Spleen (tissue), 11 donors: ENCODE measurements around the gene SGK2. TPM values are rescaled to one million over a fixed set of nuclear protein-coding genes. Genes with fewer than 3 reads are reported as not detected.

ENCODE experiments used
- DNase-seq: peaks from one replicate; pipeline ENCODE4 v3.0.0-alpha.2; 2020
- H3K27ac ChIP-seq, 8 donors: fragments of 200-600 bp; sonication (generic) in 7 of 8; 1 replicate in 4 of 8; 2 replicates in 4 of 8; pipeline versions ENCODE4 v1.5.0 to v1.8.0; 2016 to 2021; ENCODE audit warnings: inconsistent platforms in 4 of 8, mild to moderate bottlenecking in 4 of 8, moderate library complexity in 1 of 8
- H3K27me3 ChIP-seq, 7 donors: fragments of 200-600 bp; sonication (generic) in 6 of 7; replicated peaks in 1 of 7; 1 replicate in 4 of 7; 2 replicates in 3 of 7; pipeline versions ENCODE4 v1.5.0 to v1.8.0; 2016 to 2021; ENCODE audit warnings: inconsistent platforms in 3 of 7, mild to moderate bottlenecking in 1 of 7
- H3K36me3 ChIP-seq, 6 donors: fragments of 200-600 bp; sonication (generic) in 5 of 6; 1 replicate in 4 of 6; 2 replicates in 2 of 6; pipeline versions ENCODE4 v1.5.0 to v1.8.0; 2016 to 2021; ENCODE audit warnings: inconsistent platforms in 2 of 6
- H3K4me1 ChIP-seq, 6 donors: fragments of 200-600 bp; sonication (generic) in 5 of 6; 1 replicate in 3 of 6; 2 replicates in 3 of 6; pipeline versions ENCODE4 v1.5.0 to v1.8.0; 2016 to 2021; ENCODE audit warnings: inconsistent platforms in 3 of 6
- H3K4me3 ChIP-seq, 8 donors: fragments of 200-600 bp; sonication (generic) in 7 of 8; 1 replicate in 4 of 8; 2 replicates in 4 of 8; pipeline versions ENCODE4 v1.5.0 to v1.8.0; 2016 to 2021; ENCODE audit warnings: inconsistent platforms in 4 of 8, mild to moderate bottlenecking in 4 of 8, moderate library complexity in 2 of 8
- H3K9me3 ChIP-seq, 8 donors: fragments of 200-600 bp; sonication (generic) in 7 of 8; 1 replicate in 4 of 8; 2 replicates in 4 of 8; pipeline versions ENCODE4 v1.5.0 to v1.8.0; 2016 to 2021; ENCODE audit warnings: inconsistent platforms in 4 of 8
- POLR2A ChIP-seq, 3 donors: fragments of 450-650 bp; IDR thresholded peaks; one replicate each; pipeline ENCODE4 v1.5.1; 2017; ENCODE audit warnings: antibody characterized with exemption in 3 of 3, mild to moderate bottlenecking in 1 of 3
- POLR2AphosphoS5 ChIP-seq, 3 donors: sonication (generic); formaldehyde crosslinking; IDR thresholded peaks; one replicate each; pipeline ENCODE4 v1.5.1; 2017; ENCODE audit warnings: antibody characterized with exemption in 3 of 3
- WGBS, 5 donors: extraction: QIAGEN DNeasy Blood & Tissue Kit in 3 of 5; methylation state at CpG; one replicate each; pipeline versions ENCODE4 v1.1.5 to v1.1.7; 2013 to 2018; 5-methylcytosine and 5-hydroxymethylcytosine counted together
- intact Hi-C: fragments of 100-400 bp; cut with DNase I; formaldehyde crosslinking; loops from one replicate; pipeline ENCODE4 v1.15.0; 2023; ENCODE audit warnings: low total_unique reads
- polyA plus RNA-seq, 3 donors: library from polyadenylated mRNA; stranded (reverse); fragments of 200-250 nt; gene quantifications; one replicate each; pipeline ENCODE4 v1.2.1, GENCODE V29; 2013
- total RNA-seq, 7 donors: library from RNA; depleted of rRNA in 3 of 7; stranded (reverse); fragments of >200 nt in 3 of 7; fragmentation: NEBNext Ultra II Directional in 4 of 7; extraction: Animal tissue kit (Norgen Biotek cat#: 25700) in 4 of 7; gene quantifications; one replicate each; pipeline versions ENCODE4 v1.1.0 to v1.2.1, GENCODE V29; 2016 to 2021
- TF ChIP-seq, protein P1 (sequence below), 11 experiments: fragments of 200-600 bp in 7 of 11; fragments of 450-650 bp in 4 of 11; sonication (generic) in 4 of 11; IDR thresholded peaks in 8 of 11; conservative IDR thresholded peaks in 3 of 11; 1 replicate in 7 of 11; 2 replicates in 4 of 11; pipeline versions ENCODE4 v1.4.0 to v1.8.0; 2016 to 2021; ENCODE audit warnings: antibody characterized with exemption in 11 of 11, inconsistent platforms in 4 of 11, mild to moderate bottlenecking in 1 of 11
- donor health status: healthy with polysubstance abuse.
- donor health status: DM: no; HTN: no; CAD: no; lungs with moderate emphysema.
- donor health status: DM: no; HTN: no; CAD: no.
- donor health status: Bipolar disorder and iron deficiency.
- donor health status: healthy.
- donor health status: DM: no; HTN: no; CAD: no.
- donor health status: DM: yes; HTN: yes; CAD: no.

SGK2 gene
- total and polyA plus RNA-seq, 10 donors: 0.50 to 3.1 (median 0.99) TPM

DNA sequence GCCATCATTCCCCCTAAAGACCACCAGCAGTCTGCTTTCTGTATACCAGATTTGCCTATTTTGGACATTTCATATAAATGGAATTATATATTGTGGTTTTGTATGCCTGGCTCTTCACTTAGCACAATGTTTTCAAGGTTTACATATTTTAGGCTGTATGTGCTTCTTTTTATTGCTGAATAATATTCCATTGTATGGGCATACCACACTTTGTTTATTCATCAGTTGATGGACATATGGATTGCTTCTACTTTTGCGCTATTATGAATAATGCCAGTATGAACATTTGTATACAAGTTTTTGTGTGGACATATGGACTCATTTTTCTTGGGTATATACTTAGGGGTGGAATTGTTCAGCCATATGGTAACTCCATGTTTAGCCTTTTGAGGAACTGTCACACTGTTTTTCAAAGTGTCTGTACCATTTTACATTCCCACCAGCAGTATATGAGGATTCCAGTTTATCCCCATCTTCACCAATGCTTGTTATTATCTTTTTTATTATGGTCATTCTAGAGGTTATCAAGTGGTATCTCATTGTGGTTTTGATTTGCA, 38.7 kb upstream of the SGK2 start:
- Histone ChIP-seq H3K4me1 (peaks cover 0 to 9% (median 5%) of the 10 kb centered on the region in 6 donors), H3K9me3 (peaks cover 0 to 11% (median 0%) of the 10 kb centered on the region in 8 donors), H3K27ac (no peak overlapping the region), H3K36me3 (peaks cover 0 to 6% (median 0%) of the 10 kb centered on the region in 6 donors), H3K4me3 (no peak overlapping the region), H3K27me3 (no peaks in the 10 kb centered on the region)
- 92 to 100% (median 100%) methylated on average over 1 of the region's 1 CpG for WGBS, 5 donors
- no peak for DNase-seq
- intact Hi-C loops: no loop called here
- TF ChIP-seq POLR2A (IDR thresholded peaks at IDR 0.05) (no peak), POLR2AphosphoS5 (IDR thresholded peaks at IDR 0.05) (no peak)
- TF ChIP-seq, protein P1, sequence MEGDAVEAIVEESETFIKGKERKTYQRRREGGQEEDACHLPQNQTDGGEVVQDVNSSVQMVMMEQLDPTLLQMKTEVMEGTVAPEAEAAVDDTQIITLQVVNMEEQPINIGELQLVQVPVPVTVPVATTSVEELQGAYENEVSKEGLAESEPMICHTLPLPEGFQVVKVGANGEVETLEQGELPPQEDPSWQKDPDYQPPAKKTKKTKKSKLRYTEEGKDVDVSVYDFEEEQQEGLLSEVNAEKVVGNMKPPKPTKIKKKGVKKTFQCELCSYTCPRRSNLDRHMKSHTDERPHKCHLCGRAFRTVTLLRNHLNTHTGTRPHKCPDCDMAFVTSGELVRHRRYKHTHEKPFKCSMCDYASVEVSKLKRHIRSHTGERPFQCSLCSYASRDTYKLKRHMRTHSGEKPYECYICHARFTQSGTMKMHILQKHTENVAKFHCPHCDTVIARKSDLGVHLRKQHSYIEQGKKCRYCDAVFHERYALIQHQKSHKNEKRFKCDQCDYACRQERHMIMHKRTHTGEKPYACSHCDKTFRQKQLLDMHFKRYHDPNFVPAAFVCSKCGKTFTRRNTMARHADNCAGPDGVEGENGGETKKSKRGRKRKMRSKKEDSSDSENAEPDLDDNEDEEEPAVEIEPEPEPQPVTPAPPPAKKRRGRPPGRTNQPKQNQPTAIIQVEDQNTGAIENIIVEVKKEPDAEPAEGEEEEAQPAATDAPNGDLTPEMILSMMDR (IDR thresholded peaks at IDR 0.05 in 8 of 11, conservative IDR thresholded peaks at IDR 0.05 in 3 of 11): no peak

DNA sequence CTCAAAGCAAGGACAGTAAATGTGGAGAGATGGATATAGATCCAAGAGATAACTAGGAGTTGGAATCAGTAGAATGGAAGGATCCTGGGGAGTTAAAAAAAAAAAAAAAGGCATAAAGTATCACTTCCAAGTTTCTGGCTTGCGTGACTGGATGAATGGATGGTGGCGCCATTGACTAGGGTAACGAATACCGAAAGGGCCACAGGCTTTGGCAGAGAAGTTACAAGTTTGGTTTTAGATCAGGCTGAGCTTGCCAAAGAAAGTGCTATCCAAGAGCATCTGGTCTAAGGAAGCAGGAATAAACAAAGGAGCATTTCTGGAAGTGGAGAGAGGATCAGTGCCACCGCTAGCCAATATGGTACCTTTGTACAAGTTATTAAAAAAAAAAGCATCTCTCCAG, 33.8 kb upstream of the SGK2 start:
- DNase-seq: no peak

DNA sequence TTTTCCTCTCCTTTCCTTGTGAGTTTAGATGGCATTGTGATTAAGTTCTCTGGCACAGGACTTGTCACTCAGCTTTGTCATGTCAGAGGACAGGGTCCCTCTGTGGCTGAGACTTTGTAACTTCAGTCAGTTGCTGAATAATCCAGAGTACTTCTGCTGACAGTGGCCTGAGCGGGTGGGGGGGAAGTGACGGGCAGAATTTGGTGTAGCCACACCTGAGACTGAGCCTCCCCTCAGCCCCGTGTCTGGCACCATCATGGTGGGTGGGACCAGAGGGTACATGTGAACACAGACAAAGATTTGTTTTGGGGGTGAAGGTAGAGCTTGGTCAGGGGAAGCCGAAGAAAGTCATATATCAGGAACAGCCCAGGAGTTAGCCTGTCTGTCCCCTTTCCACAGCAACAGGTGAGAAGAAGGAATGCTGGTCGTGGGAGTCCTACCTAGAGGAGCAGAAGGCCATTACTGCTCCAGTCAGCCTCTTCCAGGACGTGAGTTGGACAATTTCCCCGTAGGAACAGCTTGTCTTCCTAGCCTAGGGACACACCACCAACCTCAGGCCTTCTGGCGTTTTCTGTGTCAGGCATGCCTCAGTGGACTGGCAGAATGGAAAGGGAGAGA, 30.5 kb upstream of the SGK2 start:
- Histone ChIP-seq H3K27me3 (no peaks in the 10 kb centered on the region), H3K27ac (no peak overlapping the region), H3K4me3 (no peak overlapping the region), H3K4me1 (no peaks in the 10 kb centered on the region), H3K36me3 (peaks cover 0 to 14% (median 0%) of the 10 kb centered on the region in 6 donors), H3K9me3 (peaks cover 0 to 6% (median 0%) of the 10 kb centered on the region in 8 donors)
- no peak for DNase-seq
- intact Hi-C loops: no loop called here
- TF ChIP-seq POLR2A (IDR thresholded peaks at IDR 0.05) (no peak), POLR2AphosphoS5 (IDR thresholded peaks at IDR 0.05) (no peak)
- TF ChIP-seq, protein P1 (IDR thresholded peaks at IDR 0.05 in 8 of 11, conservative IDR thresholded peaks at IDR 0.05 in 3 of 11): no peak
- WGBS, 5 donors: 77 to 90% (median 82%) methylated on average over 8 of the region's 8 CpGs

More for the DNA sequence above, 33.8 kb upstream of the SGK2 start:
- H3K27me3 ChIP-seq: no peaks in the 10 kb centered on the region
- 76 to 89% (median 85%) methylated on average over 5 of the region's 5 CpGs for WGBS, 5 donors
- H3K4me1 ChIP-seq: no peaks in the 10 kb centered on the region
- no peak for TF ChIP-seq POLR2AphosphoS5 (IDR thresholded peaks at IDR 0.05)
- TF ChIP-seq, protein P1 (IDR thresholded peaks at IDR 0.05 in 8 of 11, conservative IDR thresholded peaks at IDR 0.05 in 3 of 11): no peak
- no peak for TF ChIP-seq POLR2A (IDR thresholded peaks at IDR 0.05)
- H3K4me3 ChIP-seq: no peak overlapping the region
- peaks cover 0 to 5% (median 0%) of the 10 kb centered on the region in 6 donors for H3K36me3 ChIP-seq
- intact Hi-C loops: no loop called here
- peaks cover 0 to 9% (median 0%) of the 10 kb centered on the region in 8 donors for H3K9me3 ChIP-seq
- no peak overlapping the region for H3K27ac ChIP-seq

DNA sequence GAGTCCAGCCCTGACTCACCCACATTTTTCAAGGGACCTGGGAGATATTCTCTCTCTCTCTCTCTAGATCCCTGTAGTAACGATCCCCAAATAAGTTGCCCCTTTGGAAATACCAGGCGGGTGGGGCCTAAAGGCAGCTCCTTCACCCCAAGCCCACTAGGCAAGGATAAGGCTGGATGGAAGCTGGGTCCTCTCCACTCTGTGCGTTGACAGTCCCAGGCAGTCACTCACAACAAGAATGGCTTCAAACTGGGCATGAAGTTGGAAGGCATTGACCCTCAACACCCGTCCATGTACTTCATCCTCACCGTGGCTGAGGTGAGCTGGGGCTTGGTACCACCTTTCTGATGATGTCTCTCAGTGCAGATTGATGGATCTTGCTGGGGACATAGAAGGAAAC, 29.8 kb upstream of the SGK2 start:
- Histone ChIP-seq H3K4me1 (no peaks in the 10 kb centered on the region), H3K4me3 (no peak overlapping the region), H3K27ac (no peak overlapping the region), H3K27me3 (no peaks in the 10 kb centered on the region), H3K36me3 (peaks cover 0 to 14% (median 0%) of the 10 kb centered on the region in 6 donors), H3K9me3 (peaks cover 0 to 5% (median 0%) of the 10 kb centered on the region in 8 donors)
- intact Hi-C loops: no loop called here
- WGBS, 5 donors: 86 to 95% (median 93%) methylated on average over 5 of the region's 5 CpGs
- no peak for DNase-seq
- TF ChIP-seq POLR2AphosphoS5 (IDR thresholded peaks at IDR 0.05) (no peak), POLR2A (IDR thresholded peaks at IDR 0.05) (no peak)
- TF ChIP-seq, protein P1 (IDR thresholded peaks at IDR 0.05 in 8 of 11, conservative IDR thresholded peaks at IDR 0.05 in 3 of 11): no peak
